ENCODE data around the gene DNM1. TPM values are rescaled to one million over a fixed set of nuclear protein-coding genes. Genes with fewer than 3 reads are reported as not detected.

DNM1 gene
- total and polyA plus RNA-seq, 5 experiments from 2014 or later, result 0.08 to 1.5 (median 0.67) TPM; not detected in 1

- POLR2A ChIA-PET, result interaction anchor here (0.6 to 1.0 kb wide), 2 partner anchors 61 to 509 kb away, joined by 3 to 5 read pairs; partner anchors contain the start of gene CIZ1
- peaks cover 10 to 23% (median 17%) of the 10 kb centered on the region in 4 donors for H3K4me1 Mint-ChIP-seq
- H3K4me3 Mint-ChIP-seq, result peak overlapping the region in 4 of 10 donors; percentile 1 to 87 (median 62)
- peaks cover 0 to 4% (median 3%) of the 10 kb centered on the region in 5 donors for H3K27me3 Mint-ChIP-seq
- peaks cover 0 to 14% (median 1%) of the 10 kb centered on the region in 3 donors for H3K36me3 Mint-ChIP-seq
- no peak for DNase-seq
- no peaks in the 10 kb centered on the region for H3K9me3 Mint-ChIP-seq
- peak overlapping the region in 2 of 10 donors; percentile 17 to 53 for H3K27ac Mint-ChIP-seq
- ATAC-seq, result no peak
These were observed 49.3 kb downstream of the DNM1 start for GRCh38 chr9:128252317-128253139.

DNA sequence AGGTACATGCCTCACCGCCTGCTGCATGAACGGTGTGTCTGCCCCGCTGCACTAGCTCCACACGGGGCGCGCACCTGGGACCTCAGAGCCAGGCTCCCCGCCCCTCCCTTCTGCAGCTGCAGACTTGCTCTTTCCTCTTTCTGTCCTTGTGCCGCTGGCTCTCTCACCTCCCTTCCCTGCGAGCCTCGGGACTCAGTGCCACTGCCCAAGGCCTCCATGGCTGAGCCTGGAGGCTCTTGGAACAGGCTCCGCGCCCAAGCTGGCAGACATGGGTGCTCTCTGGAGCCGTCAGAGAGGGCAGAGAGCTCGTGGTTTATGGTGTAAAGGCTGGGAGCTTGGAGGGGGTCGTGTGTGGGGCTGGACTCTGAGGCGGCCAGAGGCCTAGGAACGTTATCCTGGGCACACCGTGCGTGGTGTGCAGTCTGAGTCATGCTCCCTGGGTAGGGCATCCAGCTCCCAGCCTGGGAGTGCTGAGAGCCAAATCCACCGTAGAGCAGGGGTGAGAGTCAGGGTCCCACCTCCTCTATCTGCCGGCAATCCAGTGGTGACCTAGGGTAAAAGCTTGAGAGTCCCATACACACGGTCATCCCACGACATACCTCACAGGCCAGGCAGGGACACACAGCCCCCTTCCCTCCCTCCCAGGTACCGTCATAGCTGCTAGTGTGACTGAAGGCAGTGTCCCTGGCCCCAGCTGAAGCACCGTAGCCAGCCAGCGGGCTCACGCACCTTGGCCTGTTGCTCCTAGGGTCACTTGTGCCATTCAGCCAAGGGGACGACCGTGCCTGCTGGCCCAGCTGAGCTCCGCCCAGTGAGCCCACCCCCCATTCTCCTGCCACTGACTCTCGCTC lies 50.2 kb downstream of the DNM1 start:
- POLR2A ChIA-PET, result interaction anchor here (0.5 kb wide), 1 partner anchor 887 kb away, joined by 3 read pairs; no protein-coding TSS in a partner anchor
- no peak for DNase-seq
- H3K4me3 Mint-ChIP-seq, result no peak overlapping the region
- H3K27ac Mint-ChIP-seq, result no peak overlapping the region
- no peaks in the 10 kb centered on the region for H3K9me3 Mint-ChIP-seq
- no peak for ATAC-seq
- peaks cover 0 to 21% (median 5%) of the 10 kb centered on the region in 3 donors for H3K36me3 Mint-ChIP-seq
- H3K27me3 Mint-ChIP-seq, result peaks cover 0 to 4% (median 3%) of the 10 kb centered on the region in 5 donors
- peaks cover 8 to 23% (median 17%) of the 10 kb centered on the region in 4 donors for H3K4me1 Mint-ChIP-seq

DNA sequence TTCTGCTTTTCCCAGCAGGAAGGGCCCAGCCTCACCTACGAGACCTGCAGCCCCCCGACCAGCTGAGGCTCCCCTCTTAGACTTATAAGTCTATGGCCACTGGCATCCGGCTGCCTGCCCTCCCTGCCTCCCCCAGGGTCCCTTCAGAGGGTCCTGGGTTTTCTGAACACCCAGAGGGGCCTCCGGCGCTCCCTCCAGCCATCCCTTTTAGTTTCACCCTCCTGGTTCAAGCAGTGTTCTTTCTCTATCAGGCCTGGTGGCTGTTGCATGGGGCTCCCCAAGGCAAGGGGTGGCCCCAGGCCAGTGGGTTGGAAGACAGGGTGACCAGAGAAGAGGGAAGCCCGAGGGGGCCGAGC lies 50.8 kb downstream of the DNM1 start:
- POLR2A ChIA-PET, result no interaction called here
- no peaks in the 10 kb centered on the region for H3K9me3 Mint-ChIP-seq
- H3K27ac Mint-ChIP-seq, result no peak overlapping the region
- DNase-seq (no peak), ATAC-seq (no peak)
- H3K27me3 Mint-ChIP-seq, result peaks cover 0 to 4% (median 3%) of the 10 kb centered on the region in 5 donors
- H3K4me3 Mint-ChIP-seq, result no peak overlapping the region
- peaks cover 8 to 23% (median 17%) of the 10 kb centered on the region in 4 donors for H3K4me1 Mint-ChIP-seq
- H3K36me3 Mint-ChIP-seq, result peaks cover 0 to 23% (median 5%) of the 10 kb centered on the region in 3 donors

DNA sequence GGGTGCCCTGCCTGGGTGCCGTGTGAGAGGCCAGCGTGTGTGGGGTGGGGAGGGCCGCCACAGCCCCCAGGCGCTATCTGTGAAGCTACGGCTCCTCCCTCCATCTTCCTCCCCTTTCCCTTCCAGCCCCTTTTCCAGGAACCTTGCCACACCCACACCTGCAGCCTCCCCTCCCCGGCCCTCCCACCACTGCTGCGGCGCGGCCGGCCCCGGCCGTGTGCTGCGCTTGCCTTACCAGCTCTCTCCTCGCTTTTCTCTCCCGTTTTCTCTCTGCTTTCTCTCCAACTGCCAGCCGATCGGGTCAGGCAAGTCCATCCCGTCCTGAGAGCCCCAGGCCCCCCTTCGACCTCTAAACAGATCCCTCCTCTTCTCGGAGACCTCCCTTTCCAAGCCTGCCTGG lies 51.2 kb downstream of the DNM1 start:
- POLR2A ChIA-PET, result interaction anchor here (0.6 kb wide), 1 partner anchor 531 kb away, joined by 3 read pairs; no protein-coding TSS in a partner anchor
- DNase-seq (no peak), ATAC-seq (no peak)
- Mint-ChIP-seq H3K36me3 (peaks cover 0 to 27% (median 5%) of the 10 kb centered on the region in 3 donors), H3K27me3 (peaks cover 0 to 4% (median 3%) of the 10 kb centered on the region in 5 donors), H3K27ac (no peak overlapping the region), H3K4me1 (peaks cover 8 to 21% (median 16%) of the 10 kb centered on the region in 4 donors), H3K4me3 (no peak overlapping the region), H3K9me3 (no peaks in the 10 kb centered on the region)

DNA sequence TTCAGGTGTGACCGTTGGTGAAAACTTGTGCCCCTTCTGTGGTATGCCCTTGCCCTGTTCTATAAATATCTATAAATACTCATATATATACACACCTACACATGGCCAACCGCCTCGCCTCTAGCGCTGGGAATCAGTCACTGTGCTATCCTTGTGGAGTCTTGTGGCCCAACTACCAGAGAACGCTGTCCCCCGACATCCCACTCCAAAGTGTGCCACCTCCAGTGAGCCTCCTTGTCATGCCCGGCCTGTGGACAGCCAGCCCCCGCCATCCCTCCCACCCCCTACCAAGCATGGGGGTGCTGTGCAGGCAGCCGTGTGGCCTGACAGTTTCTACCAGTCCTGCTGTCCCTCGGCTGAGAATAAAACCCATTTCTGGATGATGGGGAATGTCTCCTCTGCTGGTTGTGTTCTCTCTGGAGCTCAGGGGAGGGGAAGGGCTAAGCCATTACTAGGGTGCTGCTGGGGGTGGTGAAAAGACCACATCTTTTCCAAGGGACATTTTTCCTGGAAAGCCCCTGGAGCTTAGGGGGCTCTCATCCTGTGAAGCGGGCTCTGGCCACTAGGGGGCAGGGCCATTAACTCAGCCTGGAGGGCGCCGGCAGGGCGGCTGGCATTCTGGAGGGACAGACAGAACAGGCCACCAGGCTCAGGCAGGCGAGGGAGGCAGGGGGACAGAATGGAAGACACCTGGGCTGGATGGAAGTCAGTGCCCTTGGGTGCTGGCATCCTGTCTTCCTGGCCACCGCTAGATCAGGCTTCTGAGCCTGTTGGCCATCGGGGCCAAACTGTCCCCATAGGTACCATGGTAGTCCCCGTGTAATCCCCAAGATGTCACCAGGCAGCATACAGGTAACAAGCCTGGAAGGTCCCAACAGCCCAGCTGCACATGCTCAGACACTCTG lies 51.9 kb downstream of the DNM1 start:
- no peak for ATAC-seq
- POLR2A ChIA-PET, result interaction anchor here (0.6 kb wide), 1 partner anchor 531 kb away, joined by 3 read pairs; no protein-coding TSS in a partner anchor
- H3K27ac Mint-ChIP-seq, result peak overlapping the region in 3 of 10 donors; percentile 47 to 62 (median 57)
- peak overlapping the region in 3 of 10 donors; percentile 39 to 65 (median 53) for H3K4me3 Mint-ChIP-seq
- peaks cover 0 to 4% (median 2%) of the 10 kb centered on the region in 5 donors for H3K27me3 Mint-ChIP-seq
- peaks cover 0 to 28% (median 5%) of the 10 kb centered on the region in 3 donors for H3K36me3 Mint-ChIP-seq
- peaks cover 8 to 13% (median 10%) of the 10 kb centered on the region in 4 donors for H3K4me1 Mint-ChIP-seq
- DNase-seq, result peak; percentile 24 to 77 (median 54)
- no peaks in the 10 kb centered on the region for H3K9me3 Mint-ChIP-seq

DNA sequence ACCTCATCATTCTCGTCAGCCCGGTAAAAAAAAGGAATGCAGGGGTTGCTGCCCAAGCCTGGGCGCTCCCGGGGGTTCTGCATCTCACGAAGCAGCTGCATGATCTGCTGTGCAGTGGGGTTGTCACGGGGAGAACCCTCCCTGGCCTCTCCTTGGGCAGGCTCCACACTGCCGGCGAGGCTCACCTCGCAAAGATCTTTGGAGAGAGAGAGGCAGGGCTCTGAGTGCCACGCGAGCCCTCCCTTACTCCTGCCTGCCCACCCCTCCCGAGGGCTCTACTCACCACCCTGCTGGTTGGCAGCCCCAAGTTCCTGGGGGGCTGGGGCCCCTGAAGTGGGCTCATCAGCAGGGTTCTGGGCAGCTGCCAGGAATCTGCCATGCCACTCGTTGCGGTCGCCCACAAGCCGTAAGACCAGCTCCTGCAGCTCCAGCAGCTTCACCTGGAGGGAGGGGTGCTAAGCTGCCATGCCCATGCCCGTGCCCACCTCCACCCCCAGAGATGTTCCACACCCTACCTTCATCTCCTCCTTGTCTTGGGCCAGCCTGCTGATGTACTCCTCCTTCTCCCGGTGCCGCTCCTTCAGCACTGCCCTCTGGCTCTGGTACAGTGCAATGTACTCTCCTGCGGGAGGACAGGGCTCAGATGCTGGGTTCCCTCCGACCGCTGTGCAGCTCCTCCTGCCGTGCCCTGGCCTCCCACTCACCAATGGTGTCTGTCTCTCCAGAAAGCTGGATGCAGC lies 54.1 kb downstream of the DNM1 start:
- DNase-seq, result no peak
- POLR2A ChIA-PET, result interaction anchor here (0.7 kb wide), 1 partner anchor 12 kb away, joined by 3 read pairs; no protein-coding TSS in a partner anchor
- no peak for ATAC-seq
- H3K36me3 Mint-ChIP-seq, result peaks cover 3 to 46% (median 19%) of the 10 kb centered on the region in 3 donors
- H3K4me1 Mint-ChIP-seq, result peaks cover 0 to 4% (median under 1%) of the 10 kb centered on the region in 4 donors
- H3K4me3 Mint-ChIP-seq, result no peak overlapping the region
- no peaks in the 10 kb centered on the region for H3K9me3 Mint-ChIP-seq
- H3K27ac Mint-ChIP-seq, result no peak overlapping the region
- H3K27me3 Mint-ChIP-seq, result peaks cover 0 to 2% (median under 1%) of the 10 kb centered on the region in 5 donors

GRCh38 chr9:128257907-128258306 lies 54.7 kb downstream of the DNM1 start:
- POLR2A ChIA-PET, result no interaction called here
- no peak overlapping the region for H3K4me3 Mint-ChIP-seq

DNA sequence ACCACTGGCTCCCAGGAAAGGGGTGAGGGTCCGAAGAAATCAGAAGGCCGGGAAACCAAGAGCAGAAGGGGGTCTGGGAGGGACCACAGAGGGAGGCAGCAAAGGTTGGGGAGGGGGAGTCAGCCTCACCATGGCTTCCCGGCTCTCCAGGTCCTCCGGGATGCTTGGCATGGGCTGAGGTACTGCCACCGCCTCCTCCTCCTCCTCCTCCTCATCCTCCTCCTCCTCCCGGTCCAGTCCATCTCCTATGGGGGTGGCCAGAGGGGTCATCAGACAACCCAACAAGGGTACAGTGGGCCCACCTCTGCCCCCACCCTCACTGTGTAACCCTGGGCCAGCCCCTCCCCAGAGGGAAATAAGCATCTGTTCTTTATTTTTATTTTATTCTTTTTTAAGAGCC lies 55.1 kb downstream of the DNM1 start:
- H3K36me3 Mint-ChIP-seq, result peaks cover 3 to 56% (median 22%) of the 10 kb centered on the region in 3 donors
- no peaks in the 10 kb centered on the region for H3K9me3 Mint-ChIP-seq
- no peak for ATAC-seq
- H3K4me3 Mint-ChIP-seq, result no peak overlapping the region
- peaks cover 0 to 2% (median 0%) of the 10 kb centered on the region in 5 donors for H3K27me3 Mint-ChIP-seq
- POLR2A ChIA-PET, result no interaction called here
- H3K27ac Mint-ChIP-seq, result no peak overlapping the region
- DNase-seq, result no peak
- H3K4me1 Mint-ChIP-seq, result peaks cover 0 to 3% (median under 1%) of the 10 kb centered on the region in 4 donors

More at GRCh38 chr9:128257907-128258306, 54.7 kb downstream of the DNM1 start:
- H3K27ac Mint-ChIP-seq, result no peak overlapping the region
- no peak for ATAC-seq
- H3K27me3 Mint-ChIP-seq, result peaks cover 0 to 2% (median 0%) of the 10 kb centered on the region in 5 donors
- H3K36me3 Mint-ChIP-seq, result peaks cover 3 to 53% (median 22%) of the 10 kb centered on the region in 3 donors
- H3K4me1 Mint-ChIP-seq, result peaks cover 0 to 3% (median under 1%) of the 10 kb centered on the region in 4 donors
- no peaks in the 10 kb centered on the region for H3K9me3 Mint-ChIP-seq
- DNase-seq, result no peak

GRCh38 chr9:128259156-128259555 lies 56.0 kb downstream of the DNM1 start:
- POLR2A ChIA-PET, result no interaction called here
- Mint-ChIP-seq H3K27ac (no peak overlapping the region), H3K36me3 (peaks cover 3 to 56% (median 22%) of the 10 kb centered on the region in 3 donors), H3K9me3 (no peaks in the 10 kb centered on the region), H3K4me1 (peaks cover 0 to 3% (median under 1%) of the 10 kb centered on the region in 4 donors), H3K4me3 (no peak overlapping the region), H3K27me3 (peaks cover 0 to 2% (median 0%) of the 10 kb centered on the region in 5 donors)
- ATAC-seq (no peak), DNase-seq (no peak)

- DNase-seq (no peak), ATAC-seq (no peak)
- Mint-ChIP-seq H3K4me1 (peaks cover 0 to 3% (median 0%) of the 10 kb centered on the region in 4 donors), H3K9me3 (no peaks in the 10 kb centered on the region), H3K27ac (no peak overlapping the region), H3K27me3 (no peaks in the 10 kb centered on the region), H3K4me3 (no peak overlapping the region), H3K36me3 (peaks cover 3 to 62% (median 22%) of the 10 kb centered on the region in 3 donors)
- POLR2A ChIA-PET, result interaction anchor here (0.9 to 1.3 kb wide), 3 partner anchors 11 to 81 kb away, joined by 3 to 4 read pairs (median 3); no protein-coding TSS in a partner anchor
These were observed 57.2 kb downstream of the DNM1 start for GRCh38 chr9:128260340-128260739.

GRCh38 chr9:128262687-128263086 lies 59.5 kb downstream of the DNM1 start:
- ATAC-seq (no peak), DNase-seq (no peak)
- Mint-ChIP-seq H3K4me1 (peaks cover 0 to 5% (median 0%) of the 10 kb centered on the region in 4 donors), H3K4me3 (no peak overlapping the region), H3K36me3 (peaks cover 3 to 65% (median 19%) of the 10 kb centered on the region in 3 donors), H3K9me3 (no peaks in the 10 kb centered on the region), H3K27ac (no peak overlapping the region), H3K27me3 (no peaks in the 10 kb centered on the region)
- POLR2A ChIA-PET, result no interaction called here
